ENCODE data around the gene PIAS4. TPM values are rescaled to one million over a fixed set of nuclear protein-coding genes. Genes with fewer than 3 reads are reported as not detected.

The PIAS4 gene
- total and polyA plus RNA-seq, 10 of the 15 experiments (the other 5 are each of a cell fraction or from before 2014, with no cell fraction given) = 0.13 to 25.1 (median 11.3) TPM

DNA sequence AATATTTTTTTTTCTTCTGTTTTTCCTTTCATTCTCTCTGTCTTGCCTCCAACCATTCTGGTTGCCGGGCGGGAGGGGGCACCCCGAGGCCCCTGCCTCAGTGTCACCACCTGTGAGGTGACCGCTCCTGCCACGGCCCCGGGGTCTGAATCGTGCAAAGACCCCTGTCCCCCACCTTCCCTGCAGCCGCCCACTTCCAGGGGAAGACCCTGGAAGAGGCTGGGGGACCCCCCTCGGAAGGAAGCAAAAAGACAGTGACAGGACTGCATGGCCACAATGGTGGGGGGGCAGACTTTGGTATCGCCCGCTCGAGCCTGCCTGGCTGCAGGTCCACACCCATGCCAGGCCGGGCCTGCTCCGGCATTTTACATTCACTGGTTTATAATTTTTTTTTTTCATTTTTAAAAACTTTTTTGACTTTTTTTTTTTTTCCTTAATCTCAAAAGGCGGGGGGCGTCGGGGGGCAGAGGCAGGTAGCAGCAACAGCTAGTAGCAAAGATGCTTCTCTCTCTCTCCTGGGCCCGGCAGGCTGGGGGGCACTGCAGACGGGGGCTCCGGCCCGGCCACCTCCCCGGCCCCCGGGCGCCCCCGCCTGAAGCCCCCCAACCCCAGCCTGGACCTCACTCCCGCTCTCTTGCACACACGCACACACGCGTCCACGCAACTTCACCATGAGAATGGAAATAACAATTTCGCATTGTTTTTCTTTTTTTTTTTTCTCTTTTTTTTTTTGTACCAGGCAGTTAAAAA is 36.6 kb downstream of the PIAS4 start:
- Histone ChIP-seq H4K20me1 (ENCODE audit: control insufficient read depth, insufficient read depth) (no peaks in the 10 kb centered on the region), H3K9ac (ENCODE audit: control insufficient read depth, insufficient read depth, low read length) (no peak overlapping the region), H3K9me3 (replicated peaks; ENCODE audit: control insufficient read depth, insufficient read depth, low read length) (no peaks in the 10 kb centered on the region; the same call in 2 of the 3 replicates), H3K4me3 (no peak overlapping the region), H3K4me2 (ENCODE audit: control insufficient read depth, insufficient read depth) (no peak overlapping the region), H2AFZ (ENCODE audit: control insufficient read depth, low read depth, low read length) (no peak overlapping the region), H3K4me1 (ENCODE audit: control insufficient read depth, insufficient read depth, low read length) (no peaks in the 10 kb centered on the region), H3K27ac (ENCODE audit: control insufficient read depth, insufficient read depth) (no peak overlapping the region), H3K27me3 (replicated peaks in 1 of 2; ENCODE audit: control insufficient read depth in 2 of 2, insufficient read depth in 2 of 2, low read length in 1 of 2) (no peaks in the 10 kb centered on the region), H3K36me3 (ENCODE audit: control insufficient read depth in 2 of 2, insufficient read depth in 2 of 2, low read length in 1 of 2) (peaks cover 4 to 13% of the 10 kb centered on the region in 2 experiments; a peak in 3 of 4 replicates), H3K79me2 (ENCODE audit: control insufficient read depth, insufficient read depth, low read length) (peaks cover 2% of the 10 kb centered on the region)
- FAIRE-seq (no peak), ATAC-seq (no peak), DNase-seq (ENCODE audit: low read depth, low spot score) (no peak)
- SMC1A ChIA-PET (ENCODE audit: uncharacterized antibody, unreplicated experiment) = no interaction called here
- TF ChIP-seq ZNF207 (IDR thresholded peaks at IDR 0.05; ENCODE audit: borderline replicate concordance) (no peak), BCL11A (IDR thresholded peaks at IDR 0.05; ENCODE audit: low read depth, low read length) (no peak), WRNIP1 (IDR thresholded peaks at IDR 0.05; ENCODE audit: borderline replicate concordance, low read depth, low read length) (no peak), ZNF384 (IDR thresholded peaks at IDR 0.05; ENCODE audit: borderline replicate concordance, low read depth, low read length) (no peak), YBX1 (IDR thresholded peaks at IDR 0.05) (no peak), POLR2A (IDR thresholded peaks at IDR 0.05; ENCODE audit: low read depth, low read length) (peak; percentile 30; the same call in 1 of the 2 replicates), NFXL1 (IDR thresholded peaks at IDR 0.05; ENCODE audit: borderline replicate concordance) (no peak)
- BruUV-seq (replicated peaks) = no TSS peak
- intact Hi-C loops (cut with micrococcal nuclease; ENCODE audit: unreplicated experiment) = no loop called here
- CTCF ChIA-PET = no interaction called here
- POLR2A ChIA-PET = interaction anchor here (0.6 to 1.2 kb wide), 3 partner anchors 13 to 37 kb away, joined by 3 to 4 read pairs (median 4); partner anchors contain the start of gene PIAS4
- WGBS (ENCODE audit: insufficient coverage, insufficient replicate concordance, low lambda C conversion rate, missing lambda C conversion rate) = 89% methylated on average over 17 of the region's 31 CpGs
- in situ Hi-C loops (cut with MboI) = no loop called here
- RAD21 ChIA-PET (ENCODE audit: unreplicated experiment) = no interaction called here

DNA sequence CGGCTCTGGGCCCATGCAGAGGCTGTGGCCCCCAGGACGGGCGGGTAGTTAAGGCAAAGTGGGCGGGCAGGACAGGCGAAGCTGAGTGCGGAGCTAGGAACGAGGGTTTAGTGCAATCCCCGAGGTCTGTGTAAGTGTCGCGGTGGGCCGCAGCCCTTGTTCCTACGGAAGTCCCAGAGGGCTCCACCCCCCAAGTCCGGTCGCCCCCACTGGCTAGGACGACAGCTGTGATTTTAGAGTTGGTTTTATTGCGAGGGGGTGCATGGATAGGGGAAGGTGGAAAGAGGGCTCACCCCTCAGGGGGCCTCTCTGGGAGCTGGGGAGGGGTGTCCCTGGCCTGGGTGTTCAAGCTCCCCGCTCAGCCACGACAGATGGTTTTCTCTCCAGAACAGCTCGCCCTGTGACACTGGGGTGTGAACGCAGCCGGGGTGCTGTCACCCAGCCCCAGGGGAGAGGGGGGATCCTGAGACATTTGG is 37.5 kb downstream of the PIAS4 start:
- H3K4me3 ChIP-seq = no peak overlapping the region
- no TSS peak for BruUV-seq (replicated peaks)
- in situ Hi-C loops (cut with MboI) (no loop called here), intact Hi-C loops (cut with micrococcal nuclease; ENCODE audit: unreplicated experiment) (no loop called here)
- H3K9me3 ChIP-seq (replicated peaks; ENCODE audit: control insufficient read depth, insufficient read depth, low read length) = no peaks in the 10 kb centered on the region; the same call in 2 of the 3 replicates
- ATAC-seq (no peak), FAIRE-seq (no peak), DNase-seq (ENCODE audit: low read depth, low spot score) (no peak)
- no peaks in the 10 kb centered on the region for H4K20me1 ChIP-seq (ENCODE audit: control insufficient read depth, insufficient read depth)
- no peaks in the 10 kb centered on the region for H3K4me1 ChIP-seq (ENCODE audit: control insufficient read depth, insufficient read depth, low read length)
- ChIA-PET RAD21 (ENCODE audit: unreplicated experiment) (no interaction called here), SMC1A (ENCODE audit: uncharacterized antibody, unreplicated experiment) (no interaction called here), CTCF (no interaction called here), POLR2A (interaction anchor here (0.7 to 1.2 kb wide), 2 partner anchors 12 to 15 kb away, joined by 4 read pairs; no protein-coding TSS in a partner anchor)
- H3K4me2 ChIP-seq (ENCODE audit: control insufficient read depth, insufficient read depth) = no peak overlapping the region
- no peak overlapping the region for H3K27ac ChIP-seq (ENCODE audit: control insufficient read depth, insufficient read depth)
- H3K27me3 ChIP-seq (replicated peaks in 1 of 2; ENCODE audit: control insufficient read depth in 2 of 2, insufficient read depth in 2 of 2, low read length in 1 of 2) = no peaks in the 10 kb centered on the region
- WGBS (ENCODE audit: insufficient coverage, insufficient replicate concordance, low lambda C conversion rate, missing lambda C conversion rate) = 97% methylated on average over 16 of the region's 21 CpGs
- peaks cover 6% of the 10 kb centered on the region for H3K79me2 ChIP-seq (ENCODE audit: control insufficient read depth, insufficient read depth, low read length)
- H2AFZ ChIP-seq (ENCODE audit: control insufficient read depth, low read depth, low read length) = no peak overlapping the region
- TF ChIP-seq EP300 (IDR thresholded peaks at IDR 0.05; ENCODE audit: borderline replicate concordance in 1 of 2, control insufficient read depth in 1 of 2, low read depth in 2 of 2, low read length in 2 of 2) (no peak), SUZ12 (IDR thresholded peaks at IDR 0.05; ENCODE audit: unreplicated experiment) (no peak), POLR2AphosphoS2 (IDR thresholded peaks at IDR 0.05; ENCODE audit: low read depth, low read length) (0 out of 2 replicates have a peak, but pooled peaks have one; percentile 31), POLR2A (IDR thresholded peaks at IDR 0.05; ENCODE audit: low read depth, low read length) (0 out of 2 replicates have a peak, but pooled peaks have one; percentile 15)
- H3K36me3 ChIP-seq (ENCODE audit: control insufficient read depth in 2 of 2, insufficient read depth in 2 of 2, low read length in 1 of 2) = peaks cover 4 to 18% of the 10 kb centered on the region in 2 experiments; a peak in 3 of 4 replicates
- H3K9ac ChIP-seq (ENCODE audit: control insufficient read depth, insufficient read depth, low read length) = no peak overlapping the region
